Measurements from ENCODE around the gene TMEM69. TPM values are rescaled to one million over a fixed set of nuclear protein-coding genes. Genes with fewer than 3 reads are reported as not detected.

The TMEM69 gene
- total and polyA plus RNA-seq, 10 of the 15 experiments (the other 5 are each of a cell fraction or from before 2014, with no cell fraction given): 44.6 to 162 (median 88.8) TPM

GRCh38 chr1:45686288-45687013 is 1.5 kb upstream of the TMEM69 start, which contains the start of gene GPBP1L1 (continued):
- TF ChIP-seq ZNF622 (IDR thresholded peaks at IDR 0.05) (no peak), SKIL (IDR thresholded peaks at IDR 0.05; ENCODE audit: low read depth, poor library complexity, severe bottlenecking) (no peak), CBFB (IDR thresholded peaks at IDR 0.05; ENCODE audit: low read depth) (peak; percentile 12; the same call in 1 of the 2 replicates), DPF2 (IDR thresholded peaks at IDR 0.05) (peak; percentile 59), ZNF687 (IDR thresholded peaks at IDR 0.05) (peak; percentile 64), BRCA1 (IDR thresholded peaks at IDR 0.05; ENCODE audit: low read depth, low read length) (no peak), HDGF (IDR thresholded peaks at IDR 0.05) (peak; percentile 57; the same call in 1 of the 2 replicates), NFYA (IDR thresholded peaks at IDR 0.05; ENCODE audit: borderline replicate concordance, low read depth, low read length) (no peak), EED (IDR thresholded peaks at IDR 0.05; ENCODE audit: low read depth) (no peak), STAT3 (IDR thresholded peaks at IDR 0.05; ENCODE audit: low read depth, low read length) (no peak), FOXK2 (IDR thresholded peaks at IDR 0.05) (no peak), FOS (IDR thresholded peaks at IDR 0.05; ENCODE audit: borderline replicate concordance, extremely low read depth, insufficient read length) (no peak), HDAC6 (IDR thresholded peaks at IDR 0.05; ENCODE audit: unreplicated experiment) (no peak), NR2C1 (IDR thresholded peaks at IDR 0.05) (no peak), SRF (IDR thresholded peaks at IDR 0.05; ENCODE audit: low read depth in 2 of 2, low read length in 2 of 2) (0 out of 4 replicates have a peak, but pooled peaks of 1 of the 2 experiments have one; percentile 35), POLR2AphosphoS5 (IDR thresholded peaks at IDR 0.05; ENCODE audit: low read length) (peak; percentile 82), STAT1 (conservative IDR thresholded peaks at IDR 0.05) (no peak), NR2F1 (conservative IDR thresholded peaks at IDR 0.05) (peak; percentile 72), PKNOX1 (IDR thresholded peaks at IDR 0.05) (no peak), CBX3 (IDR thresholded peaks at IDR 0.05; ENCODE audit: borderline replicate concordance, low read depth) (no peak), CEBPZ (IDR thresholded peaks at IDR 0.05; ENCODE audit: low read depth, low read length) (no peak)
